NB4 (cell line): ENCODE measurements around the gene ZBTB20.

Experiments used
- DNase-seq: peaks from one replicate; pipeline ENCODE4 v3.0.0; 2010; ENCODE audit warnings: low read depth
- H3K4me3 ChIP-seq: one replicate; pipeline ENCODE4 v1.5.1; 2011; ENCODE audit warnings: mild to moderate bottlenecking, low read depth, low read length, moderate library complexity
- CTCF ChIP-seq: IDR thresholded peaks from one replicate; pipeline ENCODE4 v1.5.1; 2012; ENCODE audit warnings: low read depth, low read length
- MAX ChIP-seq: IDR thresholded peaks from 2 replicates; pipeline ENCODE4 v1.6.1; 2011; ENCODE audit warnings: low read depth, low read length
- MYC ChIP-seq: IDR thresholded peaks from 2 replicates; pipeline ENCODE4 v1.6.1; 2011; ENCODE audit warnings: low read depth, low read length
- POLR2A ChIP-seq: IDR thresholded peaks from 2 replicates; pipeline ENCODE4 v1.6.1; 2011; ENCODE audit warnings: mild to moderate bottlenecking; ENCODE audit not compliant: insufficient read length; ENCODE audit errors: extremely low read depth

Gene ZBTB20

GRCh38 chr3:114478801-114479200, 668.3 kb downstream of the ZBTB20 start:
- H3K4me3 ChIP-seq, result no peak overlapping the region
- TF ChIP-seq CTCF, result no peak
- no peak for TF ChIP-seq MAX
- TF ChIP-seq POLR2A, result no peak
- no peak for TF ChIP-seq MYC

GRCh38 chr3:114476511-114476910, 670.6 kb downstream of the ZBTB20 start:
- no peak for DNase-seq
- no peak overlapping the region for H3K4me3 ChIP-seq
- TF ChIP-seq POLR2A, result no peak
- TF ChIP-seq MYC, result no peak
- no peak for TF ChIP-seq MAX
- no peak for TF ChIP-seq CTCF

More at GRCh38 chr3:114478801-114479200, 668.3 kb downstream of the ZBTB20 start:
- DNase-seq, result no peak

- TF ChIP-seq MAX, result no peak
- no peak for TF ChIP-seq CTCF
- TF ChIP-seq POLR2A, result no peak
- TF ChIP-seq MYC, result no peak
- DNase-seq, result no peak
- H3K4me3 ChIP-seq, result no peak overlapping the region
Measured at GRCh38 chr3:114471478-114471877, 675.6 kb downstream of the ZBTB20 start.

- no peak for DNase-seq
- no peak for TF ChIP-seq POLR2A
- TF ChIP-seq MAX, result no peak
- no peak for TF ChIP-seq MYC
- H3K4me3 ChIP-seq, result no peak overlapping the region
Measured at GRCh38 chr3:114469070-114469469, 678.0 kb downstream of the ZBTB20 start.

GRCh38 chr3:114466816-114467215, 680.3 kb downstream of the ZBTB20 start:
- TF ChIP-seq MAX, result no peak
- no peak for TF ChIP-seq CTCF
- TF ChIP-seq POLR2A, result no peak
- no peak for TF ChIP-seq MYC
- no peak overlapping the region for H3K4me3 ChIP-seq
- DNase-seq, result no peak

GRCh38 chr3:114466251-114466650, 680.8 kb downstream of the ZBTB20 start:
- TF ChIP-seq MYC (no peak), POLR2A (no peak), MAX (no peak), CTCF (no peak)
- DNase-seq, result no peak
- no peak overlapping the region for H3K4me3 ChIP-seq
